Measurements from ENCODE around the gene ERGIC1. TPM values are rescaled to one million over a fixed set of nuclear protein-coding genes. Genes with fewer than 3 reads are reported as not detected.

ERGIC1 gene
- total RNA-seq, 3 donors from 2014 or later (not counting 1 experiment from before 2014, with no cell fraction given): 86.2 to 126 (median 121) TPM

DNA sequence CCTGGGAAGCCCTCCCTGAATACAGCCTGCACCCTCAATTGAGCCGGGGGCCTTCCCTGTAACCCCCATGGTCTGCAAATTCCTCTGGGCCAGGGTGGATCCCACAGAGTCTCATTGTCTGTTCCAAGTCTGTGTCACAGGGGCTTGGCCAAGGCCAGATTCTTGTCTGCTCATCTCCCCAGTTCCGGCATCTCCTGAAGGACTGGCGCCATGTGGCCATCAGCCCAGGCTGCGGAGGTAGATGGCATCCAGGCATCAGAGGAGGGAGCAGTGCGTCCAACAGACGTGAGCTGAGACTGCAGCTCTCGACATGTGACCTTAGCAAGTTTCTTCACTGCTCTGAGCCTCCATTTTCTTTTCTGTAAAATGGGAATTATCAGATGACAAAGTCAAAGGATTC is 87.9 kb downstream of the ERGIC1 start:
- Histone ChIP-seq H3K36me3 (ENCODE audit: control insufficient read depth, insufficient read depth, low read length) (peaks cover 33% of the 10 kb centered on the region), H3K27me3 (ENCODE audit: control insufficient read depth, insufficient read depth, low read length) (no peaks in the 10 kb centered on the region), H3K27ac (ENCODE audit: low read length) (no peak overlapping the region), H3K4me3 (ENCODE audit: low read length) (no peak overlapping the region), H3K4me1 (ENCODE audit: control insufficient read depth, insufficient read depth, low read length) (peaks cover 24% of the 10 kb centered on the region), H3K9me3 (ENCODE audit: control insufficient read depth, insufficient read depth, low read length) (no peaks in the 10 kb centered on the region)
- peaks cover 22 to 42% of the 10 kb centered on the region in 2 donors for H3K4me1 Mint-ChIP-seq
- 96% methylated on average over 7 of the region's 7 CpGs for WGBS (ENCODE audit: insufficient coverage)
- no peak overlapping the region for H3K4me3 Mint-ChIP-seq
- no peaks in the 10 kb centered on the region for H3K27me3 Mint-ChIP-seq (ENCODE audit: low read depth in 2 of 2)
- ATAC-seq (no peak), DNase-seq (no peak)
- intact Hi-C loops (cut with micrococcal nuclease): no loop called here
- H3K27ac Mint-ChIP-seq: peak overlapping the region in 1 of 2 donors; percentile 68
- TF ChIP-seq, protein P1, sequence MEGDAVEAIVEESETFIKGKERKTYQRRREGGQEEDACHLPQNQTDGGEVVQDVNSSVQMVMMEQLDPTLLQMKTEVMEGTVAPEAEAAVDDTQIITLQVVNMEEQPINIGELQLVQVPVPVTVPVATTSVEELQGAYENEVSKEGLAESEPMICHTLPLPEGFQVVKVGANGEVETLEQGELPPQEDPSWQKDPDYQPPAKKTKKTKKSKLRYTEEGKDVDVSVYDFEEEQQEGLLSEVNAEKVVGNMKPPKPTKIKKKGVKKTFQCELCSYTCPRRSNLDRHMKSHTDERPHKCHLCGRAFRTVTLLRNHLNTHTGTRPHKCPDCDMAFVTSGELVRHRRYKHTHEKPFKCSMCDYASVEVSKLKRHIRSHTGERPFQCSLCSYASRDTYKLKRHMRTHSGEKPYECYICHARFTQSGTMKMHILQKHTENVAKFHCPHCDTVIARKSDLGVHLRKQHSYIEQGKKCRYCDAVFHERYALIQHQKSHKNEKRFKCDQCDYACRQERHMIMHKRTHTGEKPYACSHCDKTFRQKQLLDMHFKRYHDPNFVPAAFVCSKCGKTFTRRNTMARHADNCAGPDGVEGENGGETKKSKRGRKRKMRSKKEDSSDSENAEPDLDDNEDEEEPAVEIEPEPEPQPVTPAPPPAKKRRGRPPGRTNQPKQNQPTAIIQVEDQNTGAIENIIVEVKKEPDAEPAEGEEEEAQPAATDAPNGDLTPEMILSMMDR (IDR thresholded peaks at IDR 0.05): no peak
- no peaks in the 10 kb centered on the region for H3K9me3 Mint-ChIP-seq
- peaks cover 11% of the 10 kb centered on the region for H3K36me3 Mint-ChIP-seq

DNA sequence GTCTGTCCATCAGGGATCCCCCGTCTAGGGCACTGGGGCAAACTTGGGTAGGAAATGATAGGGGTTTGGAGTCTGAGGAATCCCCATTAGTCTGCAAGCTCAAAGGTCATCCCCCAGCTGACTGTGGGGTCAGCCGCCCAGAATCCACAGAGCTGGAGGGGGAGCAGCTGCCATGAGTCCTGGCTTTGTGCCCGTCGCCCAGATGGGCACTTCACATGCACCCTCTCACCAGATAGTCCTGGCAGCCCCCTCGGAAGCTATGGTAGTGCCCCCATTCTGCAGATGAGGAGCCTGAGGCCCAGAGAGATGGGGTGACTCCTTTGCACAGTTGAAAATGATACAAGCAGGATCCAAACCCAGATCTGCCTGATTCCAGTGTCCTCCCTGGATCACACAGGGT is 89.5 kb downstream of the ERGIC1 start:
- peaks cover 14% of the 10 kb centered on the region for H3K4me1 ChIP-seq (ENCODE audit: control insufficient read depth, insufficient read depth, low read length)
- H3K36me3 Mint-ChIP-seq: peaks cover 22% of the 10 kb centered on the region
- DNase-seq (no peak), ATAC-seq (no peak)
- intact Hi-C loops (cut with micrococcal nuclease): no loop called here
- no peak overlapping the region for H3K4me3 ChIP-seq (ENCODE audit: low read length)
- no peaks in the 10 kb centered on the region for H3K27me3 Mint-ChIP-seq (ENCODE audit: low read depth in 2 of 2)
- H3K9me3 Mint-ChIP-seq: no peaks in the 10 kb centered on the region
- no peak overlapping the region for H3K27ac Mint-ChIP-seq
- peaks cover 9 to 30% of the 10 kb centered on the region in 2 donors for H3K4me1 Mint-ChIP-seq
- H3K9me3 ChIP-seq (ENCODE audit: control insufficient read depth, insufficient read depth, low read length): no peaks in the 10 kb centered on the region
- H3K4me3 Mint-ChIP-seq: no peak overlapping the region
- no peaks in the 10 kb centered on the region for H3K27me3 ChIP-seq (ENCODE audit: control insufficient read depth, insufficient read depth, low read length)
- TF ChIP-seq, protein P1 (IDR thresholded peaks at IDR 0.05): no peak
- 93% methylated on average over 5 of the region's 5 CpGs for WGBS (ENCODE audit: insufficient coverage)
- peaks cover 41% of the 10 kb centered on the region for H3K36me3 ChIP-seq (ENCODE audit: control insufficient read depth, insufficient read depth, low read length)
- H3K27ac ChIP-seq (ENCODE audit: low read length): no peak overlapping the region

DNA sequence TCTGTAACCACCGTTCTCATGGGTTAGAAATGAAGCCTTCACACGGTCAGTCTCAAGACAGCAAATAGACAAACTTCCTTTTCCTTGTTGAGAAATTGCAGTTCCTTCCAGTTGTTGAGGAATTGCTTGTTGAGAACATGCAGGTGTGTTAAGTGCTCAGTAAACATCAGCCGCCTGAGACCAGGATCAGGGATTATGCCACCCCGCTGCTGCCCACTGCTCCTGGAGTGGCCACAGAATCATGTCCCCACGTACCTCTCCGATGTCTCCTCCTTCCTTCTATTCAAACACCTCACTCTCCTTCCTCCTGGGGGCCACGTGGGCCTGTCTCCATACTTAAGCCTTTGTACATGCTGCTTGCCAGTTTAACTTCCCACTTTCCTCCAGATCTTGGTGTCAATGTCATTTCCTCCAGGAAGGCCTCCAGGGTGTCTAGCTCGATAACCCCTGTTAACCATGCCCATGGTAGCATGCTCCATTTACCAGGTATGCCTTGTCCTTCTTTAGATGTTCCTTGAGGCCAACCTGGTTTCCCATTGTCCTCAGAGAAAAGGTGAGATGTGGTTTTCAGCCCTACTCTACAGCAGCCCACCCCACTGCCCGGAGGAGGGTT is 91.4 kb downstream of the ERGIC1 start:
- H3K27me3 Mint-ChIP-seq (ENCODE audit: low read depth in 2 of 2): no peaks in the 10 kb centered on the region
- peak overlapping the region in 1 of 2 donors; percentile 78 for H3K27ac Mint-ChIP-seq
- WGBS (ENCODE audit: insufficient coverage): 89% methylated on average over 9 of the region's 9 CpGs
- no peak overlapping the region for H3K27ac ChIP-seq (ENCODE audit: low read length)
- H3K9me3 Mint-ChIP-seq: no peaks in the 10 kb centered on the region
- no peak for DNase-seq
- H3K4me1 Mint-ChIP-seq: peaks cover 0 to 21% of the 10 kb centered on the region in 2 donors
- H3K27me3 ChIP-seq (ENCODE audit: control insufficient read depth, insufficient read depth, low read length): no peaks in the 10 kb centered on the region
- no peak overlapping the region for H3K4me3 ChIP-seq (ENCODE audit: low read length)
- TF ChIP-seq, protein P1 (IDR thresholded peaks at IDR 0.05): no peak
- H3K9me3 ChIP-seq (ENCODE audit: control insufficient read depth, insufficient read depth, low read length): no peaks in the 10 kb centered on the region
- H3K4me1 ChIP-seq (ENCODE audit: control insufficient read depth, insufficient read depth, low read length): no peaks in the 10 kb centered on the region
- H3K36me3 ChIP-seq (ENCODE audit: control insufficient read depth, insufficient read depth, low read length): peaks cover 36% of the 10 kb centered on the region
- intact Hi-C loops (cut with micrococcal nuclease): no loop called here
- H3K4me3 Mint-ChIP-seq: no peak overlapping the region
- ATAC-seq: no peak
- peaks cover 22% of the 10 kb centered on the region for H3K36me3 Mint-ChIP-seq

DNA sequence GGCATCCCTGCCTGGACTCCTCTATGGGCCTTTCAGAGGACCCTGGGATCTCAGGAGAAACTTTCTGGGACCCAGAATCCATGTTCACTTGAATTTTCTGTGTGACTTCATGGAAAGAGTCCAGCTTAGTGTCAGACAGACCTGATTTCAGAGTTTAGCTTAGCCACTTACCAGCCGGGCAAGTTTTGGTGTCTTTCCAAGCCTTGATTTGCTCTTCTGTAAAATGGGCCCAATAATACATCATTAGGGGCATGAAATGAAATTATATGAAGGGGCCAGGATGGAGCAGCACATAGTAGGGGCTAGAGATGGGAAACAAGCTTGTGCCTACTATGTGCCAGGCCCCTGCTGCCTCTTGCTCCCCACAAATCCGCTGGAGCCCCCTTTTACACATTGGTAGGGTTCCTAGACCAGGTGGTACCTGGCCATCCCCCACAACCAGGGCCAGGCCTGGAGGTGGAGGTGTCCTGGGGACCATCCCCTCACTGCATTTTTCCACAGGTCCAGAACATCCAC is 92.0 kb downstream of the ERGIC1 start:
- H3K4me1 ChIP-seq (ENCODE audit: control insufficient read depth, insufficient read depth, low read length): no peaks in the 10 kb centered on the region
- H3K4me3 Mint-ChIP-seq: no peak overlapping the region
- DNase-seq (no peak), ATAC-seq (no peak)
- no peaks in the 10 kb centered on the region for H3K27me3 Mint-ChIP-seq (ENCODE audit: low read depth in 2 of 2)
- intact Hi-C loops (cut with micrococcal nuclease): no loop called here
- no peak overlapping the region for H3K27ac ChIP-seq (ENCODE audit: low read length)
- H3K9me3 ChIP-seq (ENCODE audit: control insufficient read depth, insufficient read depth, low read length): no peaks in the 10 kb centered on the region
- no peaks in the 10 kb centered on the region for H3K9me3 Mint-ChIP-seq
- no peak overlapping the region for H3K4me3 ChIP-seq (ENCODE audit: low read length)
- peaks cover 0 to 21% of the 10 kb centered on the region in 2 donors for H3K4me1 Mint-ChIP-seq
- H3K36me3 ChIP-seq (ENCODE audit: control insufficient read depth, insufficient read depth, low read length): peaks cover 33% of the 10 kb centered on the region
- H3K27ac Mint-ChIP-seq: no peak overlapping the region
- H3K27me3 ChIP-seq (ENCODE audit: control insufficient read depth, insufficient read depth, low read length): no peaks in the 10 kb centered on the region
- H3K36me3 Mint-ChIP-seq: peaks cover 22% of the 10 kb centered on the region
- 94% methylated on average over 2 of the region's 2 CpGs for WGBS (ENCODE audit: insufficient coverage)
- TF ChIP-seq, protein P1 (IDR thresholded peaks at IDR 0.05): no peak

All from natural killer cell (primary cell).